GM12878 (cell line): ENCODE measurements around the gene SSR2. TPM values are rescaled to one million over a fixed set of nuclear protein-coding genes. Genes with fewer than 3 reads are reported as not detected.
A peak's percentile ranks its signal among the peaks of the same experiment; 100 is the strongest.

Source experiments
- ATF7 ChIP-seq: fragments of 450-650 bp; IDR thresholded peaks from 2 replicates; pipeline ENCODE4 v1.6.1; 2016; ENCODE audit warnings: low read depth, mild to moderate bottlenecking
- BMI1 ChIP-seq: fragments of 450-650 bp; IDR thresholded peaks from 2 replicates; pipeline ENCODE4 v1.6.1; 2016; ENCODE audit warnings: mild to moderate bottlenecking, moderate library complexity, borderline replicate concordance
- CBFB ChIP-seq: IDR thresholded peaks from 2 replicates; pipeline ENCODE4 v1.6.1; 2016; ENCODE audit warnings: antibody characterized with exemption, low read depth
- CHD2 ChIP-seq: IDR thresholded peaks from 2 replicates; pipeline ENCODE4 v1.6.1; 2011; ENCODE audit warnings: low read depth, low read length, improper control_type of control experiment, borderline replicate concordance
- EED ChIP-seq: sonication (generic); IDR thresholded peaks from 2 replicates; pipeline ENCODE4 v1.6.1; 2016; ENCODE audit warnings: antibody characterized with exemption, low read depth
- GABPA ChIP-seq: IDR thresholded peaks from 2 replicates; pipeline ENCODE4 v1.6.1; 2014; ENCODE audit warnings: antibody characterized with exemption, low read depth, mild to moderate bottlenecking, inconsistent platforms
- KDM1A ChIP-seq: fragments of 200-600 bp; sonication (generic); IDR thresholded peaks from 2 replicates; pipeline ENCODE4 v1.6.1; 2016; ENCODE audit warnings: borderline replicate concordance
- MEF2B ChIP-seq: fragments of 450-650 bp; IDR thresholded peaks from 2 replicates; pipeline ENCODE4 v1.6.1; 2018; ENCODE audit warnings: mild to moderate bottlenecking, moderate library complexity; ENCODE audit not compliant: partially characterized antibody, poor library complexity, severe bottlenecking
- MXI1 ChIP-seq: fragments of 150-350 bp; IDR thresholded peaks from 2 replicates; pipeline ENCODE4 v1.6.1; 2011; ENCODE audit warnings: low read depth, mild to moderate bottlenecking, inconsistent platforms, low read length, improper control_type of control experiment
- MYB ChIP-seq: fragments of 150-350 bp; IDR thresholded peaks from 2 replicates; pipeline ENCODE4 v1.6.1; 2014; ENCODE audit warnings: mild to moderate bottlenecking, low read depth, low read length, borderline replicate concordance
- NBN ChIP-seq: fragments of 450-650 bp; IDR thresholded peaks from 2 replicates; pipeline ENCODE4 v1.6.1; 2016
- SIN3A ChIP-seq: IDR thresholded peaks from 2 replicates; pipeline ENCODE4 v1.6.1; 2012; ENCODE audit warnings: low read depth, low read length, improper control_type of control experiment
- TBL1XR1 ChIP-seq: IDR thresholded peaks from 2 replicates; pipeline ENCODE4 v1.6.1; 2012; ENCODE audit warnings: low read depth, low read length, improper control_type of control experiment
- polyA plus RNA-seq, 11 experiments: library from polyadenylated mRNA; depleted of rRNA in 4 of 11; unstranded in 6 of 11; stranded (reverse) in 5 of 11; fragments of >200 nt; fragmentation: Nextera tagmentation in 4 of 11; fragmentation: Illumina TruSeq in 1 of 11; extraction: Ambion mirVana in 4 of 11; extraction: Trizol in 1 of 11; gene quantifications; 1 replicate in 1 of 11; 2 replicates in 10 of 11; pipeline versions ENCODE4 v1.2.1 to v1.2.3, GENCODE V29; 2011 to 2016; ENCODE audit warnings: inconsistent platforms in 2 of 11, missing spikeins in 2 of 11, low read depth in 1 of 11
- total RNA-seq, 4 experiments: library from RNA; depleted of rRNA in 3 of 4; stranded (reverse); fragments of >200 nt in 3 of 4; fragmentation: Illumina TruSeq in 1 of 4; extraction: Trizol in 1 of 4; gene quantifications; 2 replicates each; pipeline versions ENCODE4 v1.2.1 to v1.2.3, GENCODE V29; 2013 to 2021
- TF ChIP-seq, protein P1 (sequence below): fragments of 450-650 bp; formaldehyde crosslinking; IDR thresholded peaks from 2 replicates; pipeline ENCODE4 v1.4.0; 2020; ENCODE audit warnings: mild to moderate bottlenecking, moderate library complexity
- TF ChIP-seq, protein P2 (sequence below): IDR thresholded peaks from 2 replicates; pipeline ENCODE4 v1.6.1; 2011; ENCODE audit warnings: mild to moderate bottlenecking, low read depth, low read length, moderate library complexity; ENCODE audit not compliant: insufficient replicate concordance

Gene SSR2
- total and polyA plus RNA-seq, 10 of the 15 experiments (the other 5 are each of a cell fraction or from before 2014, with no cell fraction given), result 207 to 553 (median 315) TPM

DNA sequence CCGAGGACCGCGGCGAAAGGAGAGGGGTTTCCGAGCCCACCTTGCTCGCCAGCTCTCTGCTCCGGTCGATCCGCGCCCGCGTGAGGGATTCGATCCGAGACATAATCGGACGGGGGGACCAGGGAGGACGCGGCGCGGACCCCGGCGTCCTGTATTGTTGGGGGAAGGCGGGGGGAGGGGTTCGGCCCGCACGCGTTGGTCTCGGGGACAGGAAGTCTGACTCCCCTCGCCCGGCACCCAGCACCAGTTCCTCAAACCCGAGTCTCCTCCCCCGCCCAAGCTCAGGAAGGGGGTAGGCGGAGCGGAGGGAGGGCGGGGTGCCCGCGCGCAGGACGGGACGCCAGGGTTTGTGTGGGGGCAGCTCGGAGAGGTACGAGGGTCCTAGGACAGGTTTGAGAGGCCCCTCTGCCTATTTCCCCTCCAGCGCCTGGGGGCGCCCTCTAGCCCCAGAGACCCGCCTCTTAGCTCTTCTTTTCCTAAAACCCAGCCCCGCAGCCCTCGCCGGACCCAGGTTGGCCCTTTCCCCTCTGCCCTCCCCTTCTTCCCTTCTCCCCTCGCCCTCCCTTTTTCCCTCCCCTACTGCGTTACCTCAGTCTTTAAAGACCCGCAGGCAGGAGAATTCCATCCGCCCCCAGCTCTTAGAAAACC is 42.3 kb downstream of the SSR2 start, which contains the start of gene ARHGEF2 (continued):
- TF ChIP-seq GABPA, result no peak
- peak; percentile 29 for TF ChIP-seq MEF2B
- peak; percentile 77 for TF ChIP-seq CHD2
- TF ChIP-seq EED, result no peak; the same call in 1 of the 2 replicates
- TF ChIP-seq SIN3A, result peak; percentile 58; the same call in 1 of the 2 replicates
- 0 out of 2 replicates have a peak, but pooled peaks have one; percentile 12 for TF ChIP-seq MXI1
- TF ChIP-seq KDM1A, result no peak
- TF ChIP-seq MYB, result no peak
- TF ChIP-seq, protein P1, sequence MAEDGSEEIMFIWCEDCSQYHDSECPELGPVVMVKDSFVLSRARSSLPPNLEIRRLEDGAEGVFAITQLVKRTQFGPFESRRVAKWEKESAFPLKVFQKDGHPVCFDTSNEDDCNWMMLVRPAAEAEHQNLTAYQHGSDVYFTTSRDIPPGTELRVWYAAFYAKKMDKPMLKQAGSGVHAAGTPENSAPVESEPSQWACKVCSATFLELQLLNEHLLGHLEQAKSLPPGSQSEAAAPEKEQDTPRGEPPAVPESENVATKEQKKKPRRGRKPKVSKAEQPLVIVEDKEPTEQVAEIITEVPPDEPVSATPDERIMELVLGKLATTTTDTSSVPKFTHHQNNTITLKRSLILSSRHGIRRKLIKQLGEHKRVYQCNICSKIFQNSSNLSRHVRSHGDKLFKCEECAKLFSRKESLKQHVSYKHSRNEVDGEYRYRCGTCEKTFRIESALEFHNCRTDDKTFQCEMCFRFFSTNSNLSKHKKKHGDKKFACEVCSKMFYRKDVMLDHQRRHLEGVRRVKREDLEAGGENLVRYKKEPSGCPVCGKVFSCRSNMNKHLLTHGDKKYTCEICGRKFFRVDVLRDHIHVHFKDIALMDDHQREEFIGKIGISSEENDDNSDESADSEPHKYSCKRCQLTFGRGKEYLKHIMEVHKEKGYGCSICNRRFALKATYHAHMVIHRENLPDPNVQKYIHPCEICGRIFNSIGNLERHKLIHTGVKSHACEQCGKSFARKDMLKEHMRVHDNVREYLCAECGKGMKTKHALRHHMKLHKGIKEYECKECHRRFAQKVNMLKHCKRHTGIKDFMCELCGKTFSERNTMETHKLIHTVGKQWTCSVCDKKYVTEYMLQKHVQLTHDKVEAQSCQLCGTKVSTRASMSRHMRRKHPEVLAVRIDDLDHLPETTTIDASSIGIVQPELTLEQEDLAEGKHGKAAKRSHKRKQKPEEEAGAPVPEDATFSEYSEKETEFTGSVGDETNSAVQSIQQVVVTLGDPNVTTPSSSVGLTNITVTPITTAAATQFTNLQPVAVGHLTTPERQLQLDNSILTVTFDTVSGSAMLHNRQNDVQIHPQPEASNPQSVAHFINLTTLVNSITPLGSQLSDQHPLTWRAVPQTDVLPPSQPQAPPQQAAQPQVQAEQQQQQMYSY (CRISPR knock-in tag), result no peak
- TF ChIP-seq, protein P2, sequence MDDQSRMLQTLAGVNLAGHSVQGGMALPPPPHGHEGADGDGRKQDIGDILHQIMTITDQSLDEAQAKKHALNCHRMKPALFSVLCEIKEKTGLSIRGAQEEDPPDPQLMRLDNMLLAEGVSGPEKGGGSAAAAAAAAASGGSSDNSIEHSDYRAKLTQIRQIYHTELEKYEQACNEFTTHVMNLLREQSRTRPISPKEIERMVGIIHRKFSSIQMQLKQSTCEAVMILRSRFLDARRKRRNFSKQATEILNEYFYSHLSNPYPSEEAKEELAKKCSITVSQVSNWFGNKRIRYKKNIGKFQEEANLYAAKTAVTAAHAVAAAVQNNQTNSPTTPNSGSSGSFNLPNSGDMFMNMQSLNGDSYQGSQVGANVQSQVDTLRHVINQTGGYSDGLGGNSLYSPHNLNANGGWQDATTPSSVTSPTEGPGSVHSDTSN, result no peak
- no peak for TF ChIP-seq BMI1
- 0 out of 2 replicates have a peak, but pooled peaks have one; percentile 22 for TF ChIP-seq CBFB
- TF ChIP-seq TBL1XR1, result no peak; the same call in 1 of the 2 replicates
- TF ChIP-seq NBN, result peak; percentile 84
- no peak for TF ChIP-seq ATF7
